GM19397 (cell line): ENCODE measurements around the gene LAMA5.
A peak's percentile ranks its signal among the peaks of the same experiment; 100 is the strongest.

Source experiments
- ATAC-seq: cut with Tn5 transposase; IDR thresholded peaks from one replicate; pipeline ENCODE4 v1.9.1; 2021; ENCODE audit warnings: mild to moderate bottlenecking, moderate library complexity; ENCODE audit not compliant: unreplicated experiment

Gene LAMA5

DNA sequence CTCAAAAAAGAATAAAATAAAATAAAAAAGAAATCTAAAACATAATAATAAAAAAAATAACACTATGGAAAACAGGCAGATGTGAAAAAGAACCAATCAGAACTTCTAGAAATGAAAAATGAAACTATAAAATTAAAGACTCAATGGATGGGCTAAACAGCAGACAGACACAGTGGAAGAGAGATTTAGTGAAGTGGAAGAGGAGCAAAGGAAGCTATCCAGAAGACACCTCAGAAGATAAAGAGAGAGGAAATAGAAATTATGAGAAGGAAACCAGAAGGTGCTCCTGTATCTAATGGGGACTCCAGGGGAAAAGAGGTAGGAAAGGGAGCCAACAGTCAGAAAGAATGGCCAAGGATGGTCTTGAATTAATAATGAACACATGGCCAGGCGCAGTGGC is 18.5 kb downstream of the LAMA5 start:
- ATAC-seq, result no peak

DNA sequence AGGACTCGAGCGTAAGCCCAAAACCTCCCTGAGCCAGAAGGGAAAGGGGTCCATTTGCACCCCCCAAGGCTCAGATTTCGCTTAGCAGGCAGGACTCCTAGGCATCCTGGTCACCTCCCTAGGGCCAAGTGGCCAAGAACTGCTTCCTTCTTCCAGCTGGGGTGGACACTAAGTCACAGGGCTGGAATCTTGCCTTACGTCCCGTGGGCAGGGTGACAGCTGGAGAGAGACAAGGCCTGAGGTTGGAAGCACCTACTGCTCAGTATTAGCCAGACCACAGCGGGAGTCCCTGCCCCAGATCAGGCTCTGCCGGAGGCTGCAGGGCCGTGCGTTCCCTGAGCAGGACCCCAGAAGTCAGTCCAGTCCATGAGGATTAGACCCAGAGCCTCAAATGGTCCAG is 19.7 kb downstream of the LAMA5 start:
- ATAC-seq, result no peak

DNA sequence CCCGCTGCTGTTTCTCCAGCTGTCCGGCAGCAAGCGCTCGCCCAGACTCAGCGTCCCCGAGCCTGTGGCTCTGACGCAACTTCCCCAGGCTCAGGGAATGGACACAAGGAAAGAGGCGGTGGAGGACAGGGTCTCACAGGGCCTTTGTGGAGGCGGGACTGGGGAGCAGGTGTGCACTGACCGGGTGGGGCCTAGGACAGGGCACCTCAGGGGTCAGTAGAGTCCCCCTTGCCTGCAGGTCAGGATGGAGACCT is 20.0 kb downstream of the LAMA5 start:
- ATAC-seq, result no peak

DNA sequence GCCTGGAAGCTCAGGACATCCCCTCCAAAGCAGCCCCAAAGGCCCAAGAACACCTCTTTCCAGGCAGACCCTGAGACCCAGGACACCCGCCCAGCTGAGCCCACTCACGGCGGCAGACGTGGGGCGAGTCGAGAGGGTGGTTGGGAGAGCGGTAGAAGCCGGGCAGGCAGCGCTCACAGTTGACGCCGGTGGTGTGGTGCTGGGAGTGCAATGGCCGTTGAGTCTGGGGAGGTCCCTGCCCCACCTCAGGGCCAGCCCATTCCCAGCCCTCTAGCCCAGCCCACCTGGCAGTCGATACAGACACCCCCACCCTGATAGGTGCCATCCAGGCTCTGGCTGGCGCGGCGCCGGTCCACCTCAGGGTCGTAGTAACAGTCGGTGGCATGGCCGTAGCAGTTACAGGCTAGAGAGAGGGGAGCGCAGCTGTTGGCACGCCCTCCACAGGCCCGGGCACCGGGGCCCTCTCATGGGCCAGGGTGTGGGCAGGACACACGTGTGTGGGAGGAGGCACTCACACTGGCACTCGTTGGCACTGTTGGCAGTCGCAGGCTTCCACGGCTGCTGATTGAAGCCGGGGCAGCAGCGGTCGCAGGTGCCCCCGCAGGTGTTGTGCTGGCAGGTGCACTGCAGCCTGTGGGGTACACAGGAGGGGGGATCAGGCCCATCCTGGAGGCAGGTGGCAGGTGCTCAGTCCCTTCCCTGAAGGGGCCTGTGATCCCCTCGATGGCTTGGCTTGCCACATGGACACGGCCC is 20.5 kb downstream of the LAMA5 start:
- ATAC-seq, result no peak

DNA sequence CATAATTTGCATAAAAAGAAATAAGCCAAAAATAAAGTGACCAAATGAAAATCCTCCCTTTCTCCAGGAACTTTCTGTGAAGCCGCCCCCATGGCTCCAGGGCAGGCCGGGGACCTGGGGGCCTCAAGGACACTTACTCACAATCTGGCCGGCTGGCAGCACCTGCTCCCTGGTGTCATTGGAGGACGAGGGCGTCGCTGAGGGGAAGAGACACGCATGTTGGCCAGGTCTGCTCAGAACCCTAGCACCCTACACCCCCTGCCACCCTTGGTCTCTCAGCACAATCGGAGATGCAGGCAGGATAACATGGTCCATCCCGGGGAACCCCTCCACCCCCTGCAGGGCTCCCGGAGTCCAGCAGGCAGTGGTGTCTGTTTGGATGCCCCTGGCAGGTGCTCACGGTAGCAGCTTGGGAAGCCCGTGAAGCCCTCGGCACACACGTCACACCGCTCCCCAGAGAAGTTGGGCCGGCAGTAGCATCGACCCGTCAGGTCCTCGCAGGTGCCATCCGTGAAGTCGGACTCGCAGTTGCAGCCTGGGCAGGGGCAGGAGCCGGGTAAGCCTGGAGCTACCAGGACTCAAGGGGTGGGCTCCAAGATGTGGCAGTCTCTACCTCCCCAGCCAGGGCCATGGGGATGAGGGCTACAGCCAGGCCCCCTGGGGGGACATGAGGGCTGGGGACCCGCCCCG is 21.3 kb downstream of the LAMA5 start:
- no peak for ATAC-seq

DNA sequence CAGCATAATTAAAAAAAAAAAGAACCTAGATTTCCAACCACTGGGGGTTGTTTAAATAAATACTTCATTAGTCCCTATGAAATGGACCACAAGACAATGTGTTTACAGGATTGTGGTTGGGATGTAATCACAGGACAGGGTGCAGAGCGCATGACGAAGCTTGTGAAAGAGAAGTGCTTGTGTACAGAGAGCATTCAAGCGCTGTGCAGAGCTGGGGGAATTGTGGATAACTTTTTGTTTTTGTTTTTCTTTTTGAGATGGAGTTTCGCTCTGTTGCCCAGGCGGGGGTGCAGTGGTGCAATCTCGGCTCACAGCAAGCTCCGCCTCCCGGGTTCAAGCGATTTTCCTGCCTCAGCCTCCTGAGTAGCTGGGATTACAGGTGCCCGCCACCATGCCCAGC is 22.3 kb downstream of the LAMA5 start:
- ATAC-seq, result no peak

DNA sequence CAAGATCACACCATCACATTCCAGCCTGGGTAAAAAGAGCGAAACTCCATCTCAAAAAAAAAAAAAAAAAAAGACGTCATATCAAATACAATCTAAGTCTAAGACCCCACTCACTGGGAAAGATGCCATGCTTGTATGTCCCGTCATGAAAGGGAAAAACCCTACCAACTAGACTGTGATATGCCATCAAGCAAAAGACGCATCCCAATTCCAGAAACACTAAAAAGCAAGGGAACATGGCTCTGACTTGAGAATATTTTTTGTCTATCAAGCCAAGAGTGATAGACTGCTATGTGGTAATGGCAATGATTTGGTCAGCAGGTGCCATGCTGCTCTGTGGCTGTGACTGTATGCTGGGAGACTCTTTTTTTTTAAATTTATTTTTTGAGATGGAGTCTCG is 23.0 kb downstream of the LAMA5 start:
- ATAC-seq, result no peak

DNA sequence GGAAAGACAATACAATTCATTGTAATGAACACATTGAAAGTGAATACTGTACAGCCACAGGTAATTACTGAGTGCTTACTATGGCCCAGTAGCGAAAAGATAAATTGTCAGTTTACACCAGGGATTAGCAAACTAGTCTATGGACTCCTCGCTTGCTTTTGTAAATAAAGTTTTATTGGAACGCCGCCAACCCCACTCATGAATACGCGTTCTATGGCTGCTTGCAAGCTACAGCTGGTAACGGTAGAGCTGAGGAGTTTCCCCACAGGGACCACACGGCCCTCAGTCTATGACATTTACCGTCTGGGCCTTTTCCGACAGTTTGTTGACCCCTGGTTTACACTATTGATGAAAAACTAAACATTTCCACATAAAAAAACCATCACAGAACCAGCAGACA is 24.2 kb downstream of the LAMA5 start:
- no peak for ATAC-seq

DNA sequence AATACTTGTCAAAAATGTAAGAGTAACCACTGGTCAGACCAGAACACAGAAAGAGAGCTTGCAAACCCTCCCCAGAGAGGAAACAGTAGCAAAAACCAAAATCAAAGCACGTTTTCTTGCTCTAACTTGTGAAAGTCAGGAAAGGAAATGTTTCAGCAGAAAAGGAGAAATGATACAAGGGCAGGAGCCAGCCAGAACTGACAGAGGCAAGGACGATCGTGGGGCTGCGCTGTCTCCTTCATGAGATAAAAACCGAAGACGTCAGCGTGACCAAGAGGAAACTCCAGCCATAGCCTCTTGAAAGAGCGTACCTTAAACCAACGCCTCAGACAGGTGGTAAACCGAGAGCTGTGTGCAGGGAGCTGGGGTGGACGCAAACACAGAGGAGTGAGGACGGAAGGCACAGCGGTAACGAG is 27.5 kb downstream of the LAMA5 start:
- ATAC-seq, result peak; percentile 64

DNA sequence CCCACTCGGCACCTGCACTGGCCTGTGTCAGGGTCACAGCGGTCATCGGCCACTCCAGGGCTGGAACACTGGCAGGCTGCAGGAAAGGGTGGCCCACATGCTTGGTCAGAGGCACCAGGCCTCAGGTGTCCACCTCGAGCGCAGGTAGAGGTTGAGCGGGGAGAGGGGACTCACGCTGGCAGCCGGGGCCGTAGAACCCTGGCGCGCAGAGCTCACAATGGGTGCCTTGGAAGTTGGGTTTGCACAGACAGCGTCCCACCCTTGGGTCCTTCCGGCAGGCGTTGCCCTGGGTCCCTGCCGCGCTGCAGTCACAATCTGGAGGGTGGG is 28.9 kb downstream of the LAMA5 start:
- no peak for ATAC-seq

DNA sequence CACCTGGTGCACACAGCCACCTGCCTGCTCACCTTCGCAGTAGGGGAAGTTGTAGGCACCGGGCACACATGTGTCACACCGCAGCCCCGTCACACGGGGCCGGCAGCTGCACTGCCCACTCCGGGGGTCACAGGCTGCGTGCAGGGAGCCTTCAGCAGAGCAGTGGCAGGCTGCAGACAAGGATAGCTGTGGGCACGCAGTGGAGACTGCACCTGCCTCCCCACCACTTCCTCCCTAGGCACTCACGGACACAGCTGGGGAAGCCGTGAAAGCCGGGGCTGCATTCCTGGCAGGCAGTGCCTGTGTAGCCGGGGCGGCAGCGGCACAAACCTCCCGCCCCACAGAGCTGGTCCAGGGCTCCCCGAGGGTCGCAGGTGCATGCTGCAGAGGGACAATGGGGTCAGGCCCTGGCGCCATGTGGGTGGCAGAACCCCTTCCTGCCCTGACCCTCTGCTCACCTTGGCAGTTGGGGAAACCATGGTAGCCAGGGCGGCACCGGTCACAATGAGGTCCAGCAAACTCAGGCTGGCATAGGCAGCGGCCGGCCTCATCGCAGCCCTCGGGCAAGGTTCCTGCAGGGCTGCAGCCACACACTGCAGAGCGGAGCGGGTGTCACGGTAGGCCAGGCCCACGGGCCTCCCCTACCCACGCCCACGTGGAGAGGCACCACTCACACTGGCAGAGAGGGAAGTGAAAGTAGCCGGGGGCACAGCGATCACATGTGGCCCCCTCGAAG is 29.4 kb downstream of the LAMA5 start:
- peak; percentile 37 for ATAC-seq

DNA sequence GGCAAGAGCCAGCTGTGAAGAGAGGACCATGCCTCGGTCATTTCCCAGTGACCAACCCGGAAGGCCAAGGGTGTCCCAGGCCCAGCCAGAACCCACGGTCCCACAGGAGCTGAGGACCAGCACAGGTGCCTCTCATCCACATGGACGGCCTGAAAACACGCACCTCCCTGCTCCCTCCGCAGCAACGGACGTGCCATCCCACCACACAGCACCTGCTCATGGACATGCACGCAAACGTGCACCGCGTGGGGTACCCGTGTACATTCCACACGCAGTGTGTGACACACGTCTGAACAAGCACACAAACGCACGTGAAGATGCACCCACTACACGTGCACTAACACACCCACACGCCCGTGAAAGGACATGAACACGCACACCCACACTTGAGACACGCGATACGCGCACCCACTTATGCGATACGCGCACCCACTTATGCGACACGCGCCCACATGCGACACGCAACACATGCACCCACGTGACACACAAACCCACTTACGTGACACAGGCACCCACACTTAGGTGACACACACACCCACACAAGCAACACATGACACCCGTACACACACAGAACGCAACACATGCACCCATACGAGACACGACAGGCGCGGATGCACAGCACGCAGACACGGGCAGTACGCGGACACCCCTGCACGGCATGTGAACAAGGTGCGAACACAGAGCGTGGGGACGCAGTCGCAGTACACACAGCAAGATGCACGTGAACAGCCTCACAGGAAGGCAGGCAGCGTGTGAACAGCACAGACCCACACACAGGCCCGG is 30.1 kb downstream of the LAMA5 start:
- ATAC-seq, result no peak

DNA sequence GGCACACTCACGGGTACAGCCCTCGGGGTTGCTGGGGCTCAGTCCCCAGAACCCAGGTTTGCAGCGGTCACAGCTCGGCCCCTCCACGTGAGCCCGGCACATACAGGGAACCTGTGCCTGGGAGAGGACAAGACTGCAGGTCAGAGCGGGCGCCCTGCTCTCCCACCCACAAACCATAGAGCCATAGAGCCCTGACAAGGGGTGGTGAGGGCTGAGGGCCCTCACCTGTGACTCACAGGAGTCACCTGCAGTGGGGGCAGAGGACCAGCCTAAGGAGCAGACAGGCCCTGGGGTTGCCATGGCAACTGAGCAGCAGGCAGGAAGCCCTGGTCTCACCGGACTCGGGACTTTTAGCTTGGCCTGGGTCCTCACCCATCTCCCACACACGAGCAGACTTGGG is 30.8 kb downstream of the LAMA5 start:
- ATAC-seq, result no peak

DNA sequence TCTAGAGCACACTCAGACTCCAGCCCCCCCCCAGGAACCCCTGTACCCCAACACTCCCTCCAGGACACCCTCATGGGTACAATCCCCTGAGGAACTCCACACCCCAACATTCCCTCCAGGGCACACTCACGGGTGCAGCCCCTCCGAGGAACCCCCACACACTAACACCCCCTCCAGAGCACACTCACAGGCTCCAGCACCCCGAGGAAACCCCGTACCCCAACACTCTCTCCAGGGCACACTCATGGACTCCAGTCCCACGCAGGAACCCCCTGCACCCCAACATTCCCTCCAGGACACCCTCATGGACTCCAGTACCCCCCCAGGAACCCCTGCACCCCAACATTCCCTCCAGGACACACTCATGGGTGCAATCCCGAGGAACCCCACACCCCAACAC is 31.6 kb downstream of the LAMA5 start:
- ATAC-seq, result no peak

DNA sequence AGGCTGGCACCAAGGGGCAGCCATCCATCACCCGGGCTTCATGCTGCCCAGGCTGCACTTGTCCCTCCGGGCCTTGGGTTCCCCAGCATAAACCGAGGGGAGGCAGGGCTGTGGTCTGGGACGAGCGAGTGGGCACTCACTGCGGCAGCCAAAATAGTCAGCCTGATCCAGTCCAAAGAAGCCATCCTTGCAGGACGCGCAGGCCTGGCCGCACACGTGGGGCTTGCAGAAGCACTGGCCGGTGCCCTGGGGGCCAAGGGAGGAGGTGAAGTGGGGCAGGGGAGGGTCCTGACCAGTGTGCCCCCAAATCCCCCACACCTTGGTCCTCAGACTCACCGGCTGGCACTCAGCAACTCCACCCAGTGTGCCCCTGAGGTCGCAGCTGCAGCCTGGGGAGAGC is 32.2 kb downstream of the LAMA5 start:
- no peak for ATAC-seq

DNA sequence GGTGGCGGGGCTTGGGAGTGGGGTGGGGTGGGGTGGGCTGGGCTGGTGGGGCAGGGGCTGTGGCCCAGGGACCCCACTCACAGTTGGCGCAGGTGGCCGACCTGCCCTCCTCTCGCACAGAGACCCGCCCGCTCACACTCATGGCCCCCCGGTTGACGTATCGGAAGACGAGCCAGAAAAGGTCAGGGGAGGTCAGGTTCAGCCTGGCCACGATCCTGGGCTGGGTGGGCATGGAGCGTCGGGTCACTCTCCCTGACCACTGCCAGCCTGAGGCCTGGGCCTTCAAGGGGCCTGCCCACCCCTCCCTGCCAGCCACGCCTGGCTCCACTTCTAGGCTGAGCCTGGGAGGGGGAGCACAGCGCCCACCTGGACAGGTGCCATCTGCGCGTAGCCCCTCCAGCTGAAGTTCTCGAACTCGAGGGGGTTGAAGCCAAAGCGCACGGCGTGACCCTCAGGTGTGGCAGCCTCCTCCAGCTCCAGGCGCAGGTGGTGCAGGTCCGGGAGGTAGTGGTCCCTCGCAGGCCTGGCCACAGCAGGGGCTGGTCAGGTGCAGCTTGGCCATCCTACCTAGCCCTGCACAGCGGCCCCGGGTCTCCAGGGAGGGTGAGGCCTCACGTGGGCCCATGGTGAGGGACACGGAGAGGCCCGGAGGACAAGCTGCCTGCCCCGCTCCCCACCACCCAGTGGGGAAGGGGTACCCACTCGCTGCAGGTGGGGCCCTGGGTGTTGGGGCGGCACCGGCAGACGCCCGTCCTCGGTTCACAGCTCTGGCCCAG is 33.1 kb downstream of the LAMA5 start:
- no peak for ATAC-seq

DNA sequence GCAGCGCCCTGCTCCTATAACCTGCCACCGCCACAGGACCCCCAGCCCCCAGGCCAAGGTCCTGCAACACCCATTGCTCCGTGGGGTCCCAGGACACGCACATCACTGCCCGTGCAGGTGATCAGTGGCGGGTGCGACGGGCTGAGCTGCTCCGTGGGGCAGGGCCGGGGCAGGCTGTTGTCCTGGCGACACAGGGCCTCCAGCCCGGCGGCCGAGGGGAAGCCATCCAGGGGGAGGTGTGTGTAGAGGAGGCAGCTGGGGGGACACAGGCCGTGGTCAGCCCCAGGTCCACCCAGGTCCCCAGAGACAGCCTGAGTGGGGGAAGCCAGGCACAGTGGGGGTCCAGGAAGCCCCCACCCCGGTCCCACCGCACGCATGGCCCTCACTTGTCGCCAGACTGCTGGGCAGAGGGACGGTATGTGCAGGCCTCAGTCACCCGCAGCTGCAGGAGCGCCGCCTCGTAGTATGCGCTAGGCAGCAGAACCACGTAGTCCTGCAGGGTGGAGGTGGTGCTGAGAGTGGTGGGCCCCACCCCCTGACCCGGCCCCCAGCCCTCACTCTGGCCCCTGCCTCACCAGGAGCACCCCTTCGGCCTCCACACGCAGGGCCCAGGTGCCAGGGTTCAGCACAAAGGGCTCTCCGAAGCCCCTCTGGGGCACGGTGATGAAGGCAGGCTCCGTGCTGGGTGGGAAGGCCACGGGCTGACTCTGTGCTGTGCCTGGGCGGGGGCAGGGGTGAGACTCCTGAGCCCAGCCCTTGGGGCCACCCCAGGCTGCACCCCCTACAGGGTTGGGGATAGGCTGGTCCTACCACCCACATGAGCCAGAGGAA is 33.9 kb downstream of the LAMA5 start:
- no peak for ATAC-seq

DNA sequence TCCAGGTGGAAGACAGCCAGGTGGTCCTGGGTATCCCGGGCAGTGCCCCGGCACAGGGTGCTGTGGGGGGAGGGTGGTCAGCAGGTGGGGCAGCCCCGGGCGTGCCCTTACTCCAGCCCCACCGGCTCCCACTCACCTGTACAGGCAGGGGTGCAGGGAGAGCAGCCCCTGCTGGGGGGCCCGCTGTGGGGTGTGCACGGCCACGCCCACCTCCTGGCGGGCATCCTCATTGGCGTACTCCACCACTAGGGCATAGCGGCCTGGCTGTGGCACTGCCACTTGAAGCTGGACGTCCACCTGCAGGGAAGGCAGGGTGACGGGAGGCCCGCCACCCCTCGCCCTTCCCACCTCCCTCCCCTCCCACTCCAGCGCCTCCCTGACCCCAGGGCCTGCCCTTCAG is 34.7 kb downstream of the LAMA5 start:
- no peak for ATAC-seq

DNA sequence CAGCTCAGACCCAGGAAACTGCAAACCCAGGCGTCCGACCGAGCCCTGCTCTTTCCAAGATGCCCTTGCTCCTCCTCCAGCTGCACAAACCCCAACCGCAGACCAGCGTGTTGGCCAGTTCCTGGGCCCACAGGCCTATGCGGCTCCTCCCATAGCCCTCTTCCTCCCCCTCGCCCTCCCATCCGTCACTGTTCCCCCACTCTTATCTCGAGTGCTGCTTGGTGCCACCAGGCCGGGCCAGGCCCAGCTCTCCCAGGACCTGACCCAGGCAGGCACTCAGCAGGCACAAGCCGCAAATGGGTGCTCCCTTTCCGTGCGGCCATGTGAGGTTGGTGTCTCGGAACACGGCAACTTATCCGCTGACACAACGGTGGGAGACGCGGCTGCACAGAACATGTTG is 35.8 kb downstream of the LAMA5 start:
- no peak for ATAC-seq
